NB4 (cell line): ENCODE measurements around the gene CYB561.
A peak's percentile ranks its signal among the peaks of the same experiment; 100 is the strongest.

Source experiments
- DNase-seq: peaks from one replicate; pipeline ENCODE4 v3.0.0; 2010; ENCODE audit warnings: low read depth
- H3K4me3 ChIP-seq: one replicate; pipeline ENCODE4 v1.5.1; 2011; ENCODE audit warnings: mild to moderate bottlenecking, low read depth, low read length, moderate library complexity
- CTCF ChIP-seq: IDR thresholded peaks from one replicate; pipeline ENCODE4 v1.5.1; 2012; ENCODE audit warnings: low read depth, low read length
- MAX ChIP-seq: IDR thresholded peaks from 2 replicates; pipeline ENCODE4 v1.6.1; 2011; ENCODE audit warnings: low read depth, low read length
- MYC ChIP-seq: IDR thresholded peaks from 2 replicates; pipeline ENCODE4 v1.6.1; 2011; ENCODE audit warnings: low read depth, low read length
- POLR2A ChIP-seq: IDR thresholded peaks from 2 replicates; pipeline ENCODE4 v1.6.1; 2011; ENCODE audit warnings: mild to moderate bottlenecking; ENCODE audit not compliant: insufficient read length; ENCODE audit errors: extremely low read depth

The CYB561 gene

GRCh38 chr17:63445954-63446752, at the start of gene CYB561:
Gene CYB561, minus strand, starts transcription at chr17:63446306. Its CDS starts 8,759 bp downstream, at chr17:63437547.
- no peak for DNase-seq
- peak within 1 kb of the TSS; percentile 11 for H3K4me3 ChIP-seq
- TF ChIP-seq CTCF (no peak), MYC (no peak), POLR2A (no peak), MAX (no peak)

- no peak overlapping the region for H3K4me3 ChIP-seq
- no peak for TF ChIP-seq CTCF
- no peak for TF ChIP-seq POLR2A
- TF ChIP-seq MYC, result no peak
- no peak for TF ChIP-seq MAX
- DNase-seq, result no peak
Measured at GRCh38 chr17:63495491-63495890, 49.4 kb upstream of the CYB561 start.

GRCh38 chr17:63494300-63494928, 48.3 kb upstream of the CYB561 start:
- TF ChIP-seq CTCF, result no peak
- no peak for TF ChIP-seq POLR2A
- no peak for TF ChIP-seq MYC
- TF ChIP-seq MAX, result no peak
- DNase-seq, result no peak
- H3K4me3 ChIP-seq, result no peak overlapping the region

GRCh38 chr17:63493411-63493810, 47.3 kb upstream of the CYB561 start:
- TF ChIP-seq MAX (no peak), POLR2A (no peak), MYC (no peak), CTCF (no peak)
- no peak for DNase-seq
- H3K4me3 ChIP-seq, result no peak overlapping the region

- H3K4me3 ChIP-seq, result no peak overlapping the region
- TF ChIP-seq MAX (no peak), POLR2A (no peak), CTCF (no peak), MYC (no peak)
- no peak for DNase-seq
Measured at GRCh38 chr17:63492940-63493339, 46.8 kb upstream of the CYB561 start.
